Right kidney (tissue), 1 donor: ENCODE data around the gene KDM4D.

Source experiments
- DNase-seq: peaks from one replicate; pipeline ENCODE4 v3.0.0-alpha.2; 2016

Gene KDM4D

DNA sequence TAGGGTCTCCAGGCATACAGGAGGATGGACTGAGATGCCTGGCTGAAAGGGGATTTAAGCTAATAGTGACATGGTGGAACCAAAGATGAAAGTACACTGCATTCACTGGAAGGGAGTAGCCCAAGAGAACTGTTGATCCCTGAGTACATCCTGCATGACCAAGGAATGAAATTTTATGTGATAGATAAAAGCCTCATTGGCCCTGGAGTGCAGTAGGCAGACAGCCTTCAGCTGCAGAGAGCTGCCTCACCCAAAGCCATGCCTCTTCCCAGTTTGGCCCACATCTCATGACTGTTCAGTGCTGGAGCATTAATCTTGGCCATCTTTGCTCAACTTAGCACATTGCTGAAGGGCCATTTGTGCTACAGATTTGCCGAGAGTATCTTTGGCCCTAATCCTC lies 59.5 kb downstream of the KDM4D start:
- DNase-seq, result no peak

DNA sequence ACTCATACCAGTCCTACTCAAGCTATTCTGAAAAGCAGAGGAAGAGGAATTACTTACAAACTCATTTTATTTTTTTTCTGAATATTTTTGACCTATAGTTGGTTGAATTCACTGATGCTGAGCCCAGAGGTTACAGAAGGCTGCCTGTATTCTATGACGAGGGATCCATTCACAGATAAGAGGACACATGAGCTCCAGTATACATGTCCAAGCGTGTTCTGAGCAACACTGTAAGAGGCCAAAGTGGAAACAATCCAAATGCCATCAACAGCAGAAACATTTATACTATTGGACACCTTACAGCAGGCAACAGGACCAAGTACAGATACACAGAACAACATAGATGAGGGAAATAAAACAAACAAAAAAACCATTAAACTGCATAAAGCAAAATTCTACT lies 61.8 kb downstream of the KDM4D start:
- no peak for DNase-seq

DNA sequence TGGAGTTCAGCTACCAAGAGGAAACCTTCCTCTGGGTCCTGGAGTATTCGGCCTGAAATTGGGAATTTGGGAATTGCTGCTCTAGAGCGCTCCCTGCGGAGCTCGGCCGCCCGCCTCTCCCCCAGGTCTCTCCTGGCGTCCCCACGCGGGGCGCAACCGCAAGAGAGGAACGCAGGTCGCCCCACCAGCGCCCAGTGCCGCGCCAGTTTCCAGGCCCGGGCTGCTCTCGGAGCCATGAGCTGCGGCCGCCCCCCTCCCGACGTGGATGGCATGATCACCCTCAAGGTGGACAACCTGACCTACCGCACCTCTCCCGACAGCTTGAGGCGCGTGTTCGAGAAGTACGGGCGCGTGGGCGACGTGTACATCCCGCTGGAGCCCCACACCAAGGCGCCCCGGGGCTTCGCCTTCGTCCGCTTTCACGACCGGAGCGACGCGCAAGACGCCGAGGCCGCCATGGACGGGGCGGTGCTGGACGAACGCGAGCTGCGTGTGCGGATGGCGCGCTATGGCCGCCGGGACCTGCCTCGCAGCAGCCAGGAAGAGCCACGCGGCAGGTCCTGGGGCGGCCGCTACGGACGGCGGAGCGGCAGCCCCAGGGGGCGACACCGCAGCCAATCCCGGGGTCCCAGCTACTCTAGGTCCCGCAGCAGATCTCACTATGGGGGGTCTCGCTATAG lies 64.0 kb downstream of the KDM4D start:
- DNase-seq, result peak; percentile 65

DNA sequence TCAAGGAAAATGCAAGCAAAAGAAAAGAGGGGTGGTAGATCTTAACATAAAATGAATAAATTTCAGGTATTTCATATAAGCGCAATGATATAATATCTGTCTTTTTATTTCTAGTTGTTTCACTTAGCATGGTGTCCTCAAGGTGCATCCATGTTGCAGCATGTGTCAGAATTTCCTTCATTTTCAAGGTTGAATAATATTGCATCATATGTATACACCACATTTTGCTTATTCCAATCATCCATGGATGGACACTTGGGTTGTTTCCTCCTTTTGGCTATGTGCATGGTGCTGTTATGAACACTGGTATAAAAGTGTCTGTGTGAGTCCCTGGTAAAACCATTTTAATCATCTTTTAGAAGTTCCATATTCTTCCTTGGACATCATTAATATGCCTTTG lies 68.7 kb downstream of the KDM4D start:
- DNase-seq, result no peak

DNA sequence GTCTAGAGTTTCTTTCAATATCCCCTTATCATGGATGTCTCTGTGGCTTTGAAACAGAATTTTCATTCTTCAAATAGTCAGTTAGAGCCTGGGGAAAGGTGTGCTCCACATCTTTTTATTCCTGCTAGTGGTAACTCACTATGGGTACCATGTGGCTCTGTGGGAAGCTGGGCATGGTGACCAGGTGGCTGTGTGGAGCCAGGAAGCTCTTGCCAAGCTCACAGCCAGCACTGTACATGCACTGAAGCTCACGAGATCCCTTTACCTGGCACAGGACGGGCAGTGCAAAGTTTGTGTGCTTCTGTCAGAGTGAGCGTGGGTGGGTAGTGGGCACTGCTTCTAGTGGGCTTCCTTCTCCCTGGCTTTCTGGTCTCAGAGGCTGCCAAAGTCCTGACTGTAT lies 69.4 kb downstream of the KDM4D start:
- no peak for DNase-seq

DNA sequence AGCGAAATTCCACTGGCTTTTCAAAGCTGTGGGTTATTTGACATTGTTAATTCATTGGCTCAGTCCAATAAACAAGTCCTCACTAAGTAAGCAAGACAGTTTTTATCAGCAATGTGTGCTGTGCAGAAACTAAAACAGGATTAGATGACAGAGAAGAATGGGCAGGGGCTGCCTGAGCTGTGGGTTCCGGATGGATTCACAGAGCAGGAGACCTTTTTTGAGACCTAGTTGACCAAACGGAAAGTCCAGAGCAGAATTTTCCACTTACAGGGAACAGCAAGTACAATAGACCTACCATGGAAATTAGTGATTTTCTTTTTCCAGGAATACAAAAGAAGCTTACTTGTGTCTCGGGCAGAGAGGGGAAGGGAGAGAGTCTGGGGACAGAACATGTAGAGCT lies 70.5 kb downstream of the KDM4D start:
- no peak for DNase-seq

DNA sequence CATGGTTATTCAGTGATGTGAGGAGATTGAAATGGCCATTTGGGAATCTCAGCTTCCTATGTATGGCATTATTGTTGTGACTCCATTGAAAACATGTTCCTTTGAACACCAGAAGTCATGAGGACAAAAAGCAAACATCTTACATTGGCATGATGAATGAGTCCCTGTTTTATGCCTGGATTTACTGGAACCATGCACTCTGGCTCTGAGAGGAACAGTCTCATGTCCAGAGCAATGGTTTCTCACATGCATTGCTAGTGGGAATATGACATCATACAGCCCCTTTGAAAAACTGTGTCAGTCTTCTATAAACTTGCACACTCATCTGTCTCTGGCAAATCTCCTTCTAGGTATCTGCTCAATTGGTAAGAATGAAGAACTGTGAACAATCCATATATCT lies 72.3 kb downstream of the KDM4D start:
- DNase-seq, result no peak
